Measurements from ENCODE around the gene CNTNAP3B.
"Not testable (repeated sequence)": the region's sequence is repeated elsewhere in the genome, so short reads cannot be mapped to it uniquely, and the experiment has no call there.

DNA sequence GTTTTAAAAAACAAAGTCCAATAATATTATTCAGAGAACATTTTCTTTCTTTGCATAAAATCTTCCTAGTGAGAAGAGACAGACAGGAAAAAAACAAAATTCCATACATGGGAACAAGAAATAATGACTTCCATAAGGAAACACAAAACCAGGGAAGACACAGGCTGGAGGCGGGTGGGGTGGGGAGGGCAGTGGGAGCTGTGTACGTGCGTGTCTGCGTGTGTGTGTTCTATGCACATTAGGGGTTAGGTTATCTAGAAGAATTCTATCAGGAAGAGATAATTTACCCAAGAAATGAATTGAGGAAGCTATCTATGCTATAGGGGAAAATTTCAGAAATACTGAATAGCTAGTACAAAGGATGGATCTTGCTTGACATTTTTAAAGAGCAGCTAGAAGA, 58.2 kb downstream of the CNTNAP3B start:
- TF ChIP-seq, protein P1, sequence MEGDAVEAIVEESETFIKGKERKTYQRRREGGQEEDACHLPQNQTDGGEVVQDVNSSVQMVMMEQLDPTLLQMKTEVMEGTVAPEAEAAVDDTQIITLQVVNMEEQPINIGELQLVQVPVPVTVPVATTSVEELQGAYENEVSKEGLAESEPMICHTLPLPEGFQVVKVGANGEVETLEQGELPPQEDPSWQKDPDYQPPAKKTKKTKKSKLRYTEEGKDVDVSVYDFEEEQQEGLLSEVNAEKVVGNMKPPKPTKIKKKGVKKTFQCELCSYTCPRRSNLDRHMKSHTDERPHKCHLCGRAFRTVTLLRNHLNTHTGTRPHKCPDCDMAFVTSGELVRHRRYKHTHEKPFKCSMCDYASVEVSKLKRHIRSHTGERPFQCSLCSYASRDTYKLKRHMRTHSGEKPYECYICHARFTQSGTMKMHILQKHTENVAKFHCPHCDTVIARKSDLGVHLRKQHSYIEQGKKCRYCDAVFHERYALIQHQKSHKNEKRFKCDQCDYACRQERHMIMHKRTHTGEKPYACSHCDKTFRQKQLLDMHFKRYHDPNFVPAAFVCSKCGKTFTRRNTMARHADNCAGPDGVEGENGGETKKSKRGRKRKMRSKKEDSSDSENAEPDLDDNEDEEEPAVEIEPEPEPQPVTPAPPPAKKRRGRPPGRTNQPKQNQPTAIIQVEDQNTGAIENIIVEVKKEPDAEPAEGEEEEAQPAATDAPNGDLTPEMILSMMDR (IDR thresholded peaks at IDR 0.05; ENCODE audit: insufficient read depth, low read length, poor library complexity, severe bottlenecking): not testable (repeated sequence)
- TF ChIP-seq EZH2phosphoT487 (conservative IDR thresholded peaks at IDR 0.05; ENCODE audit: low read length): not testable (repeated sequence)

Data from SU-DHL-6 (cell line).